Inflammatory macrophage treated with lipopolysaccharide for 1 hour (primary cell): ENCODE results near the gene TOMM7.
A peak's percentile ranks its signal among the peaks of the same experiment; 100 is the strongest.
"Not testable (repeated sequence)": the region's sequence is repeated elsewhere in the genome, so short reads cannot be mapped to it uniquely, and the experiment has no call there.

Experiments used
- DNase-seq, 2 donors: peaks; one replicate each; pipeline ENCODE4 v3.0.0-alpha.2; 2020 to 2022

The TOMM7 gene

GRCh38 chr7:22814261-22815208, 8.1 kb downstream of the TOMM7 start:
- DNase-seq = no peak

GRCh38 chr7:22812353-22812752, 10.3 kb downstream of the TOMM7 start:
- no peak for DNase-seq

- no peak for DNase-seq
These were observed 10.8 kb downstream of the TOMM7 start for GRCh38 chr7:22811746-22812280.

- DNase-seq = no peak
These were observed 11.8 kb downstream of the TOMM7 start for GRCh38 chr7:22810843-22811242.

GRCh38 chr7:22809902-22810642, 12.6 kb downstream of the TOMM7 start:
- DNase-seq = no peak

GRCh38 chr7:22808140-22808539, 14.5 kb downstream of the TOMM7 start:
- DNase-seq = no peak

GRCh38 chr7:22806752-22807151, 15.9 kb downstream of the TOMM7 start:
- no peak for DNase-seq

- no peak for DNase-seq
These were observed 17.4 kb downstream of the TOMM7 start for GRCh38 chr7:22805227-22805626.

GRCh38 chr7:22802831-22803230, 19.8 kb downstream of the TOMM7 start:
- DNase-seq = not testable (repeated sequence)

GRCh38 chr7:22802426-22802825, 20.2 kb downstream of the TOMM7 start:
- no peak for DNase-seq

GRCh38 chr7:22801912-22802311, 20.7 kb downstream of the TOMM7 start:
- DNase-seq = no peak

- no peak for DNase-seq
These were observed 23.0 kb downstream of the TOMM7 start for GRCh38 chr7:22799633-22800032.

- peak; percentile 8 to 23 for DNase-seq
These were observed 28.8 kb downstream of the TOMM7 start for GRCh38 chr7:22793593-22794462.

GRCh38 chr7:22791204-22792158, 31.2 kb downstream of the TOMM7 start:
- no peak for DNase-seq

GRCh38 chr7:22790640-22791039, 32.0 kb downstream of the TOMM7 start:
- not testable (repeated sequence) for DNase-seq

GRCh38 chr7:22787951-22788350, 34.7 kb downstream of the TOMM7 start:
- DNase-seq = no peak

- DNase-seq = no peak
These were observed 36.2 kb downstream of the TOMM7 start for GRCh38 chr7:22786290-22786932.

- no peak for DNase-seq
These were observed 38.3 kb downstream of the TOMM7 start for GRCh38 chr7:22784346-22784745.

- no peak for DNase-seq
These were observed 39.2 kb downstream of the TOMM7 start for GRCh38 chr7:22783421-22783820.

- DNase-seq = peak; percentile 53 to 93
These were observed 39.9 kb downstream of the TOMM7 start for GRCh38 chr7:22782616-22783232.
